Measurements from ENCODE around the gene C11orf24.

C11orf24 gene

GRCh38 chr11:68269414-68270081 lies 2.2 kb downstream of the C11orf24 start:
- no peak for DNase-seq

GRCh38 chr11:68267881-68268240 lies 3.9 kb downstream of the C11orf24 start:
- DNase-seq = no peak

GRCh38 chr11:68266936-68267880 lies 4.6 kb downstream of the C11orf24 start:
- DNase-seq = peak; percentile 36

GRCh38 chr11:68266121-68266891 lies 5.5 kb downstream of the C11orf24 start:
- DNase-seq = no peak

- no peak for DNase-seq
Observed at GRCh38 chr11:68264741-68265540, 6.8 kb downstream of the C11orf24 start.

- DNase-seq = no peak
Observed at GRCh38 chr11:68264244-68264643, 7.5 kb downstream of the C11orf24 start.

GRCh38 chr11:68263444-68264035 lies 8.2 kb downstream of the C11orf24 start:
- no peak for DNase-seq

GRCh38 chr11:68262544-68262827 lies 9.3 kb downstream of the C11orf24 start:
- DNase-seq = no peak

GRCh38 chr11:68261749-68262543 lies 9.8 kb downstream of the C11orf24 start:
- no peak for DNase-seq

GRCh38 chr11:68261006-68261405 lies 10.8 kb downstream of the C11orf24 start:
- no peak for DNase-seq

- DNase-seq = no peak
Observed at GRCh38 chr11:68260484-68260883, 11.3 kb downstream of the C11orf24 start.

- no peak for DNase-seq
Observed at GRCh38 chr11:68259122-68259959, 12.4 kb downstream of the C11orf24 start.

- no peak for DNase-seq
Observed at GRCh38 chr11:68258363-68258765, 13.4 kb downstream of the C11orf24 start.

GRCh38 chr11:68257477-68258362 lies 14.1 kb downstream of the C11orf24 start:
- peak; percentile 97 for DNase-seq

- DNase-seq = no peak
Observed at GRCh38 chr11:68256331-68256741, 15.4 kb downstream of the C11orf24 start.

- DNase-seq = no peak
Observed at GRCh38 chr11:68255526-68255925, 16.2 kb downstream of the C11orf24 start.

- no peak for DNase-seq
Observed at GRCh38 chr11:68254421-68254820, 17.4 kb downstream of the C11orf24 start.

GRCh38 chr11:68251765-68252164 lies 20.0 kb downstream of the C11orf24 start:
- no peak for DNase-seq

GRCh38 chr11:68244912-68245311 lies 26.9 kb downstream of the C11orf24 start:
- DNase-seq = peak; percentile 45

Data from hematopoietic multipotent progenitor cell treated with erythropoietin and hydrocortisone succinate and interleukin-3 and kit ligand, for 4 days (in vitro differentiated cells).